ENCODE measurements around the gene FUNDC1. TPM values are rescaled to one million over a fixed set of nuclear protein-coding genes. Genes with fewer than 3 reads are reported as not detected.

Gene FUNDC1
- total RNA-seq, 1 experiment from 2014 or later, result 18.6 TPM

GRCh38 chrX:44489515-44489914, 53.1 kb downstream of the FUNDC1 start:
- BruUV-seq (replicated peaks), result no TSS peak
- TF ChIP-seq CTCF (IDR thresholded peaks at IDR 0.05; ENCODE audit: insufficient read depth in 1 of 2, low read depth in 1 of 2, low read length in 1 of 2, severe bottlenecking in 1 of 2, unreplicated experiment in 1 of 2), result no peak
- H3K4me1 Mint-ChIP-seq (ENCODE audit: low read depth, unreplicated experiment), result no peaks in the 10 kb centered on the region
- H3K27me3 Mint-ChIP-seq (ENCODE audit: insufficient read depth, unreplicated experiment), result no peaks in the 10 kb centered on the region
- Histone ChIP-seq H3K27me3 (replicated peaks; ENCODE audit: control insufficient read depth, insufficient read depth, low read length) (no peaks in the 10 kb centered on the region), H3K4me3 (ENCODE audit: low read depth, low read length) (no peak overlapping the region), H3K4me1 (no peaks in the 10 kb centered on the region), H3K36me3 (ENCODE audit: control insufficient read depth, insufficient read depth, low read length) (no peaks in the 10 kb centered on the region), H3K9me3 (no peaks in the 10 kb centered on the region)
- no peaks in the 10 kb centered on the region for H3K9me3 Mint-ChIP-seq (ENCODE audit: unreplicated experiment)
- POLR2A ChIA-PET, result no interaction called here
- no peak overlapping the region for H3K4me3 Mint-ChIP-seq (ENCODE audit: unreplicated experiment)
- CTCF ChIA-PET, result no interaction called here
- no peaks in the 10 kb centered on the region for H3K36me3 Mint-ChIP-seq (ENCODE audit: insufficient read depth, unreplicated experiment)
- DNase-seq, result no peak
- intact Hi-C loops (cut with micrococcal nuclease; ENCODE audit: unreplicated experiment), result no loop called here
- H3K27ac Mint-ChIP-seq (ENCODE audit: unreplicated experiment), result no peak overlapping the region

GRCh38 chrX:44484607-44485146, 58.0 kb downstream of the FUNDC1 start:
- no peak for DNase-seq
- BruUV-seq (replicated peaks), result no TSS peak
- no peaks in the 10 kb centered on the region for H3K36me3 Mint-ChIP-seq (ENCODE audit: insufficient read depth, unreplicated experiment)
- Histone ChIP-seq H3K36me3 (ENCODE audit: control insufficient read depth, insufficient read depth, low read length) (no peaks in the 10 kb centered on the region), H3K4me1 (no peaks in the 10 kb centered on the region), H3K27me3 (replicated peaks; ENCODE audit: control insufficient read depth, insufficient read depth, low read length) (no peaks in the 10 kb centered on the region), H3K9me3 (no peaks in the 10 kb centered on the region), H3K4me3 (ENCODE audit: low read depth, low read length) (no peak overlapping the region)
- H3K4me3 Mint-ChIP-seq (ENCODE audit: unreplicated experiment), result no peak overlapping the region
- no peaks in the 10 kb centered on the region for H3K27me3 Mint-ChIP-seq (ENCODE audit: insufficient read depth, unreplicated experiment)
- H3K4me1 Mint-ChIP-seq (ENCODE audit: low read depth, unreplicated experiment), result no peaks in the 10 kb centered on the region
- intact Hi-C loops (cut with micrococcal nuclease; ENCODE audit: unreplicated experiment), result no loop called here
- ChIA-PET CTCF (interaction anchor here (0.5 kb wide), 1 partner anchor 283 kb away, joined by 3 read pairs; no protein-coding TSS in a partner anchor), POLR2A (no interaction called here)
- H3K9me3 Mint-ChIP-seq (ENCODE audit: unreplicated experiment), result no peaks in the 10 kb centered on the region
- no peak for TF ChIP-seq CTCF (IDR thresholded peaks at IDR 0.05; ENCODE audit: insufficient read depth in 1 of 2, low read depth in 1 of 2, low read length in 1 of 2, severe bottlenecking in 1 of 2, unreplicated experiment in 1 of 2)
- no peak overlapping the region for H3K27ac Mint-ChIP-seq (ENCODE audit: unreplicated experiment)

GRCh38 chrX:44483965-44484606, 58.6 kb downstream of the FUNDC1 start:
- ChIA-PET POLR2A (no interaction called here), CTCF (no interaction called here)
- Histone ChIP-seq H3K27me3 (replicated peaks; ENCODE audit: control insufficient read depth, insufficient read depth, low read length) (no peaks in the 10 kb centered on the region), H3K4me1 (no peaks in the 10 kb centered on the region), H3K4me3 (ENCODE audit: low read depth, low read length) (no peak overlapping the region), H3K36me3 (ENCODE audit: control insufficient read depth, insufficient read depth, low read length) (no peaks in the 10 kb centered on the region), H3K9me3 (no peaks in the 10 kb centered on the region)
- TF ChIP-seq CTCF (IDR thresholded peaks at IDR 0.05; ENCODE audit: insufficient read depth in 1 of 2, low read depth in 1 of 2, low read length in 1 of 2, severe bottlenecking in 1 of 2, unreplicated experiment in 1 of 2), result no peak
- H3K27ac Mint-ChIP-seq (ENCODE audit: unreplicated experiment), result no peak overlapping the region
- no TSS peak for BruUV-seq (replicated peaks)
- H3K27me3 Mint-ChIP-seq (ENCODE audit: insufficient read depth, unreplicated experiment), result no peaks in the 10 kb centered on the region
- H3K9me3 Mint-ChIP-seq (ENCODE audit: unreplicated experiment), result no peaks in the 10 kb centered on the region
- H3K4me3 Mint-ChIP-seq (ENCODE audit: unreplicated experiment), result no peak overlapping the region
- intact Hi-C loops (cut with micrococcal nuclease; ENCODE audit: unreplicated experiment), result no loop called here
- H3K4me1 Mint-ChIP-seq (ENCODE audit: low read depth, unreplicated experiment), result no peaks in the 10 kb centered on the region
- H3K36me3 Mint-ChIP-seq (ENCODE audit: insufficient read depth, unreplicated experiment), result no peaks in the 10 kb centered on the region
- no peak for DNase-seq
